Gastroesophageal sphincter (tissue), 3 donors: ENCODE results near the gene CATSPERE.
"Not testable (repeated sequence)": the region's sequence is repeated elsewhere in the genome, so short reads cannot be mapped to it uniquely, and the experiment has no call there.

ENCODE experiments used
- CTCF ChIP-seq, 4 experiments: fragments of 200-600 bp in 2 of 4; fragments of 450-650 bp in 2 of 4; sonication (generic) in 1 of 4; IDR thresholded peaks; one replicate each; pipeline ENCODE4 v1.5.1; 2017 to 2019; ENCODE audit warnings: antibody characterized with exemption in 4 of 4, mild to moderate bottlenecking in 2 of 4, moderate library complexity in 2 of 4
- EP300 ChIP-seq: sonication (generic); formaldehyde crosslinking; IDR thresholded peaks from one replicate; pipeline ENCODE4 v1.6.1; 2017; ENCODE audit warnings: antibody characterized with exemption, mild to moderate bottlenecking

GRCh38 chr1:244682087-244682486, 221.0 kb downstream of the CATSPERE start:
- not testable (repeated sequence) for TF ChIP-seq CTCF (IDR thresholded peaks at IDR 0.05); EP300
